Astrocyte of the cerebellum (primary cell): ENCODE data around the gene GPR152.

Source experiments
- DNase-seq: peaks from one replicate; pipeline ENCODE4 v3.0.0-alpha.2; 2011; ENCODE audit warnings: low read depth
- H3K4me3 ChIP-seq: 2 replicates; pipeline ENCODE4 v1.5.1; 2011; ENCODE audit warnings: mild to moderate bottlenecking, low read depth, low read length, moderate library complexity
- CTCF ChIP-seq: IDR thresholded peaks from 2 replicates; pipeline ENCODE4 v1.5.1; 2012; ENCODE audit warnings: low read length, low read depth, moderate library complexity, mild to moderate bottlenecking; ENCODE audit errors: missing control alignments
- in situ Hi-C: cut with HindIII; loops from 2 replicates; pipeline ENCODE4 v1.10.0; 2017; ENCODE audit warnings: low sequenced_read_pairs

GPR152 gene

GRCh38 chr11:67455054-67455453, 2.5 kb upstream of the GPR152 start, which contains the start of gene CABP4:
Gene CABP4 (plus strand): TSS chr11:67455354. CDS start chr11:67455424, 70 bp downstream.
- in situ Hi-C loops = no loop called here
- no peak within 1 kb of the TSS for H3K4me3 ChIP-seq
- no peak for TF ChIP-seq CTCF
- DNase-seq = no peak

GRCh38 chr11:67453816-67454732, 1.5 kb upstream of the GPR152 start:
- TF ChIP-seq CTCF = no peak
- in situ Hi-C loops = no loop called here
- no peak overlapping the region for H3K4me3 ChIP-seq
- DNase-seq = no peak

GRCh38 chr11:67451658-67451976, 912 bp downstream of the GPR152 start:
- DNase-seq = no peak
- H3K4me3 ChIP-seq = no peak overlapping the region
- TF ChIP-seq CTCF = no peak
- in situ Hi-C loops = no loop called here

GRCh38 chr11:67450796-67451657, 1.5 kb downstream of the GPR152 start:
- in situ Hi-C loops = no loop called here
- DNase-seq = no peak
- no peak overlapping the region for H3K4me3 ChIP-seq
- TF ChIP-seq CTCF = no peak

GRCh38 chr11:67449116-67449844, 3.2 kb downstream of the GPR152 start:
- in situ Hi-C loops = no loop called here
- no peak for TF ChIP-seq CTCF
- H3K4me3 ChIP-seq = no peak overlapping the region
- DNase-seq = no peak

GRCh38 chr11:67448220-67448609, 4.3 kb downstream of the GPR152 start:
- no peak for DNase-seq
- no peak for TF ChIP-seq CTCF
- H3K4me3 ChIP-seq = no peak overlapping the region
- in situ Hi-C loops = no loop called here
